HepG2 (cell line): Measurements from ENCODE around the gene CDC40. TPM values are rescaled to one million over a fixed set of nuclear protein-coding genes. Genes with fewer than 3 reads are reported as not detected.

ENCODE experiments used
- ATAC-seq: fragments of 200-7000 bp; cut with Tn5 transposase; 3 replicates; pipeline ENCODE4 v1.9.1; 2020; ENCODE audit warnings: mild to moderate bottlenecking, moderate library complexity
- BruUV-seq: library from RNA; stranded (reverse); fragments of 400-500 nt; replicated peaks from 2 replicates; lab custom pipeline; 2021; lab: Mats Ljungman, UMichigan
- CTCF ChIA-PET: fragments of 300-600 bp; formaldehyde crosslinking; extraction: SDS; loops from one replicate; lab custom pipeline; 2021; ENCODE audit warnings: low total read pairs, inconsistent platforms, low intra/inter-chr PET ratio; lab: Yijun Ruan, JAX
- POLR2A ChIA-PET: fragments of 350-600 bp; sonication (Branson Sonifier 250); formaldehyde crosslinking; loops from one replicate; lab custom pipeline; 2020; ENCODE audit warnings: antibody characterized with exemption, inconsistent platforms; lab: Yijun Ruan, JAX
- DNase-seq: peaks from one replicate; pipeline ENCODE4 v3.0.0-alpha.2; 2015; ENCODE audit warnings: low spot score
- FAIRE-seq: peaks from 3 replicates; lab custom pipeline; 2011; peaks lifted over from hg19 to GRCh38; lab: Jason Lieb, UNC
- H2AFZ ChIP-seq: one replicate; pipeline ENCODE4 v1.6.1; 2011; ENCODE audit warnings: low read length, inconsistent platforms
- H3K27ac ChIP-seq: fragments of 300-600 bp; 3 replicates; pipeline ENCODE4 v1.8.0; 2011; ENCODE audit warnings: mixed run types, mild to moderate bottlenecking, mixed read lengths, low read length, inconsistent platforms; ENCODE audit not compliant: insufficient read depth; ENCODE audit errors: extremely low read length
- H3K27me3 ChIP-seq, 2 experiments: fragments of 200-600 bp in 1 of 2; 2 replicates in 1 of 2; 3 replicates in 1 of 2; pipeline versions ENCODE4 v1.6.0 to v1.8.0; 2011; ENCODE audit warnings: low read length in 2 of 2, mild to moderate bottlenecking in 2 of 2, moderate library complexity in 2 of 2, inconsistent platforms in 1 of 2; ENCODE audit not compliant: insufficient read depth in 2 of 2, control insufficient read depth in 1 of 2
- H3K36me3 ChIP-seq, 2 experiments: fragments of 200-600 bp in 1 of 2; replicated peaks in 1 of 2; 2 replicates in 1 of 2; 3 replicates in 1 of 2; pipeline versions ENCODE4 v1.5.1 to v1.8.0; 2011; ENCODE audit warnings: low read length in 2 of 2, inconsistent platforms in 1 of 2; ENCODE audit not compliant: insufficient read depth in 2 of 2, control insufficient read depth in 1 of 2
- H3K4me1 ChIP-seq: 2 replicates; pipeline ENCODE4 v1.5.1; 2012; ENCODE audit warnings: low read length, inconsistent platforms; ENCODE audit not compliant: insufficient read depth
- H3K4me2 ChIP-seq: 2 replicates; pipeline ENCODE4 v1.6.0; 2011; ENCODE audit warnings: low read depth, low read length, inconsistent platforms
- H3K4me3 ChIP-seq, 3 experiments: fragments of 200-600 bp in 1 of 3; sonication (generic), shearing (Covaris generic) in 1 of 3; replicated peaks in 1 of 3; 2 replicates each; pipeline ENCODE4 v1.5.1; 2011 to 2016; ENCODE audit warnings: low read length in 3 of 3, inconsistent platforms in 2 of 3, low read depth in 2 of 3, mild to moderate bottlenecking in 2 of 3, control low read depth in 1 of 3, mixed read lengths in 1 of 3; ENCODE audit not compliant: insufficient read depth in 1 of 3
- H3K79me2 ChIP-seq: one replicate; pipeline ENCODE4 v1.6.1; 2011; ENCODE audit warnings: low read length, inconsistent platforms; ENCODE audit not compliant: insufficient read depth
- H3K9ac ChIP-seq: 2 replicates; pipeline ENCODE4 v1.6.0; 2011; ENCODE audit warnings: mild to moderate bottlenecking, low read depth, low read length, inconsistent platforms; ENCODE audit not compliant: insufficient read depth
- H3K9me3 ChIP-seq: 2 replicates; pipeline ENCODE4 v1.5.1; 2012; ENCODE audit warnings: mild to moderate bottlenecking, low read length
- H4K20me1 ChIP-seq: 2 replicates; pipeline ENCODE4 v1.6.0; 2011; ENCODE audit warnings: inconsistent platforms, mild to moderate bottlenecking, low read length, moderate library complexity; ENCODE audit not compliant: insufficient read depth
- AKNA ChIP-seq: sonication (generic); formaldehyde crosslinking; IDR thresholded peaks from 2 replicates; pipeline ENCODE4 v1.4.0; 2020; ENCODE audit warnings: missing genetic modification reagents, borderline replicate concordance
- ARID4A ChIP-seq: sonication (generic); formaldehyde crosslinking; IDR thresholded peaks from 2 replicates; pipeline ENCODE4 v1.5.0; 2020; ENCODE audit warnings: mild to moderate bottlenecking, missing genetic modification reagents, borderline replicate concordance
- CHCHD3 ChIP-seq: sonication (generic); formaldehyde crosslinking; IDR thresholded peaks from 2 replicates; pipeline ENCODE4 v1.8.0; 2022; ENCODE audit warnings: mild to moderate bottlenecking, missing genetic modification reagents, moderate library complexity
- IKZF1 ChIP-seq: fragments of 450-650 bp; IDR thresholded peaks from 2 replicates; pipeline ENCODE4 v1.7.1; 2016
- KLF6 ChIP-seq: IDR thresholded peaks from 2 replicates; pipeline ENCODE4 v1.8.0; 2016; ENCODE audit warnings: missing biosample characterization, missing genetic modification reagents
- MIER3 ChIP-seq: IDR thresholded peaks from 2 replicates; pipeline ENCODE4 v1.6.1; 2016; ENCODE audit warnings: missing compliant biosample characterization, borderline replicate concordance
- NKX3-1 ChIP-seq: sonication (generic); formaldehyde crosslinking; IDR thresholded peaks from 2 replicates; pipeline ENCODE4 v1.5.0; 2020; ENCODE audit warnings: missing genetic modification reagents
- USF2 ChIP-seq, 2 experiments: sonication (generic) in 1 of 2; formaldehyde crosslinking in 1 of 2; IDR thresholded peaks; 2 replicates each; pipeline versions ENCODE4 v1.5.1 to v1.6.1; 2011 to 2020; ENCODE audit warnings: borderline replicate concordance in 1 of 2, low read depth in 1 of 2, low read length in 1 of 2, mild to moderate bottlenecking in 1 of 2, missing genetic modification reagents in 1 of 2, moderate library complexity in 1 of 2
- ZBTB1 ChIP-seq: sonication (generic); formaldehyde crosslinking; IDR thresholded peaks from 2 replicates; pipeline ENCODE4 v1.4.0; 2020; ENCODE audit warnings: missing genetic modification reagents, borderline replicate concordance
- ZNF354B ChIP-seq: sonication (generic); formaldehyde crosslinking; IDR thresholded peaks from 2 replicates; pipeline ENCODE4 v1.8.0; 2022; ENCODE audit warnings: mild to moderate bottlenecking, missing genetic modification reagents
- ZNF563 ChIP-seq: sonication (generic); formaldehyde crosslinking; IDR thresholded peaks from 2 replicates; pipeline ENCODE4 v1.8.0; 2022; ENCODE audit warnings: mild to moderate bottlenecking, moderate library complexity, missing genetic modification reagents
- WGBS: methylation state at CpG from one replicate; pipeline ENCODE4 v1.1.6; 2017; ENCODE audit warnings: low lambda C conversion rate; 5-methylcytosine and 5-hydroxymethylcytosine counted together
- in situ Hi-C: cut with HindIII; loops from 2 replicates; pipeline ENCODE4 v1.10.0; 2017; ENCODE audit warnings: low pct_unique_long_range_greater_than_20kb; ENCODE audit not compliant: extremely low pct_ligation_motif_present
- intact Hi-C: fragments of 100-400 bp; cut with micrococcal nuclease; formaldehyde crosslinking; loops from one replicate; pipeline ENCODE4 v1.10.0; 2022; ENCODE audit not compliant: unreplicated experiment
- polyA plus RNA-seq, 8 experiments: library from polyadenylated mRNA; depleted of rRNA in 3 of 8; stranded (reverse) in 7 of 8; unstranded in 1 of 8; fragments of >200 nt; fragmentation: Illumina TruSeq in 4 of 8; extraction: Trizol in 4 of 8; gene quantifications; 2 replicates each; pipeline versions ENCODE4 v1.2.1 to v1.2.3, GENCODE V29; 2011 to 2016; ENCODE audit warnings: low read depth in 4 of 8, missing spikeins in 1 of 8, mixed read lengths in 1 of 8; ENCODE audit not compliant: insufficient read depth in 1 of 8
- total RNA-seq, 5 experiments: library from RNA; depleted of rRNA; stranded (reverse); fragments of >200 nt; fragmentation: Illumina TruSeq; extraction: Trizol; gene quantifications; 2 replicates each; pipeline ENCODE4 v1.2.3, GENCODE V29; 2016; ENCODE audit warnings: low read depth in 1 of 5

The CDC40 gene
- total and polyA plus RNA-seq, 2 of the 13 experiments (the other 11 are each of a cell fraction or from before 2014, with no cell fraction given), result 11.4 to 21.5 TPM

- Histone ChIP-seq H3K9me3 (no peaks in the 10 kb centered on the region), H3K36me3 (no peaks in the 10 kb centered on the region), H4K20me1 (no peaks in the 10 kb centered on the region), H3K4me3 (no peak overlapping the region), H3K27me3 (no peaks in the 10 kb centered on the region), H3K4me1 (no peaks in the 10 kb centered on the region), H3K4me2 (no peak overlapping the region), H3K9ac (no peak overlapping the region), H3K79me2 (peaks cover 9% of the 10 kb centered on the region), H3K27ac (no peak overlapping the region), H2AFZ (no peak overlapping the region)
- in situ Hi-C loops, result no loop called here
- no peak for TF ChIP-seq ZNF354B (CRISPR knock-in tag)
- no peak for TF ChIP-seq KLF6 (CRISPR knock-in tag)
- no peak for TF ChIP-seq MIER3 (CRISPR knock-in tag)
- no peak for TF ChIP-seq ZNF563
- TF ChIP-seq CHCHD3, result no peak
- TF ChIP-seq IKZF1, result no peak
- no peak for TF ChIP-seq ZBTB1 (CRISPR knock-in tag)
- no peak for TF ChIP-seq AKNA (CRISPR knock-in tag)
- TF ChIP-seq NKX3-1, result no peak
- no peak for TF ChIP-seq USF2 (IDR thresholded peaks at IDR 0.05; ENCODE audit: low read depth, low read length)
- no peak for TF ChIP-seq USF2 (CRISPR knock-in tag; IDR thresholded peaks at IDR 0.05; ENCODE audit: borderline replicate concordance)
- TF ChIP-seq ARID4A (CRISPR knock-in tag), result no peak
- BruUV-seq, result no TSS peak
- ChIA-PET POLR2A (no interaction called here), CTCF (no interaction called here)
- 97% methylated on average over 1 of the region's 1 CpG for whole genome bisulfite sequencing
- ATAC-seq (no peak), DNase-seq (no peak), FAIRE-seq (no peak)
- intact Hi-C loops, result no loop called here
These were observed 21.7 kb upstream of the CDC40 start for GRCh38 chr6:110158479-110158878.
